Natural killer cell treated with Interleukin-12 subunit alpha and Interleukin-12 subunit beta and Interleukin-15 and Interleukin-18, amount 100 ng/mL, for 72 hours (primary cell): ENCODE measurements around the gene MND1. TPM values are rescaled to one million over a fixed set of nuclear protein-coding genes. Genes with fewer than 3 reads are reported as not detected.
A peak's percentile ranks its signal among the peaks of the same experiment; 100 is the strongest.
"Not testable (repeated sequence)": the region's sequence is repeated elsewhere in the genome, so short reads cannot be mapped to it uniquely, and the experiment has no call there.

ENCODE experiments used
- ATAC-seq, 2 donors: fragments of 150-1000 bp; cut with Tn5 transposase in 1 of 2; sonication (Bioruptor Pico), chemical (Tn5 transposase) in 1 of 2; 2 replicates each; pipeline ENCODE4 v1.10.0; 2021
- DNase-seq: peaks from one replicate; pipeline ENCODE4 v3.0.0; 2022; ENCODE audit warnings: low spot score
- H3K27ac Mint-ChIP-seq, 2 donors: 1 replicate in 1 of 2; 2 replicates in 1 of 2; pipeline ENCODE4 v1.8.0; 2022; ENCODE audit warnings: mixed read lengths in 2 of 2, mild to moderate bottlenecking in 1 of 2, moderate library complexity in 1 of 2
- H3K27me3 Mint-ChIP-seq, 2 donors: 1 replicate in 1 of 2; 2 replicates in 1 of 2; pipeline ENCODE4 v1.8.0; 2022; ENCODE audit warnings: mixed read lengths in 2 of 2
- H3K36me3 Mint-ChIP-seq: one replicate; pipeline ENCODE4 v1.8.0; 2022; ENCODE audit warnings: mixed read lengths
- H3K4me1 Mint-ChIP-seq, 2 donors: 1 replicate in 1 of 2; 2 replicates in 1 of 2; pipeline ENCODE4 v1.8.0; 2022; ENCODE audit warnings: low read depth in 2 of 2, mixed read lengths in 2 of 2, mild to moderate bottlenecking in 1 of 2
- H3K4me3 Mint-ChIP-seq: one replicate; pipeline ENCODE4 v1.8.0; 2022; ENCODE audit warnings: mixed read lengths
- H3K9me3 Mint-ChIP-seq: 2 replicates; pipeline ENCODE4 v1.8.0; 2022; ENCODE audit warnings: mixed read lengths
- total RNA-seq, 2 donors: library from RNA; stranded (reverse); gene quantifications; one replicate each; pipeline ENCODE4 v1.2.3, GENCODE V29; 2022

Gene MND1
- total RNA-seq, 2 donors from 2014 or later, result 13.5 to 18.2 TPM

GRCh38 chr4:153399358-153399757 is 54.9 kb downstream of the MND1 start:
- Mint-ChIP-seq H3K9me3 (no peaks in the 10 kb centered on the region), H3K36me3 (no peaks in the 10 kb centered on the region), H3K4me1 (no peaks in the 10 kb centered on the region), H3K27ac (no peak overlapping the region), H3K4me3 (no peak overlapping the region), H3K27me3 (no peaks in the 10 kb centered on the region)
- ATAC-seq (no peak), DNase-seq (no peak)

- no peak for DNase-seq
- Mint-ChIP-seq H3K4me1 (no peaks in the 10 kb centered on the region), H3K36me3 (peaks cover 5% of the 10 kb centered on the region), H3K27ac (no peak overlapping the region), H3K27me3 (no peaks in the 10 kb centered on the region), H3K9me3 (no peaks in the 10 kb centered on the region), H3K4me3 (no peak overlapping the region)
- no peak for ATAC-seq
Measured at GRCh38 chr4:153401501-153401900, 57.0 kb downstream of the MND1 start.

GRCh38 chr4:153402366-153402765 is 57.9 kb downstream of the MND1 start:
- Mint-ChIP-seq H3K9me3 (no peaks in the 10 kb centered on the region), H3K4me3 (no peak overlapping the region), H3K4me1 (no peaks in the 10 kb centered on the region), H3K27ac (no peak overlapping the region), H3K27me3 (no peaks in the 10 kb centered on the region), H3K36me3 (peaks cover 5% of the 10 kb centered on the region)
- no peak for ATAC-seq
- no peak for DNase-seq

- Mint-ChIP-seq H3K36me3 (peaks cover 5% of the 10 kb centered on the region), H3K9me3 (no peaks in the 10 kb centered on the region), H3K27ac (no peak overlapping the region), H3K27me3 (no peaks in the 10 kb centered on the region), H3K4me1 (no peaks in the 10 kb centered on the region), H3K4me3 (no peak overlapping the region)
- no peak for DNase-seq
- ATAC-seq, result no peak
Measured at GRCh38 chr4:153403726-153404125, 59.2 kb downstream of the MND1 start.

- no peak overlapping the region for H3K4me3 Mint-ChIP-seq
- no peaks in the 10 kb centered on the region for H3K27me3 Mint-ChIP-seq
- no peaks in the 10 kb centered on the region for H3K4me1 Mint-ChIP-seq
- no peak for ATAC-seq
- no peaks in the 10 kb centered on the region for H3K9me3 Mint-ChIP-seq
- DNase-seq, result no peak
- H3K27ac Mint-ChIP-seq, result no peak overlapping the region
- H3K36me3 Mint-ChIP-seq, result peaks cover 5% of the 10 kb centered on the region
Measured at GRCh38 chr4:153407906-153408305, 63.4 kb downstream of the MND1 start.

GRCh38 chr4:153408932-153409331 is 64.4 kb downstream of the MND1 start:
- Mint-ChIP-seq H3K27me3 (no peaks in the 10 kb centered on the region), H3K4me1 (no peaks in the 10 kb centered on the region), H3K36me3 (peaks cover 5% of the 10 kb centered on the region), H3K9me3 (no peaks in the 10 kb centered on the region), H3K27ac (no peak overlapping the region), H3K4me3 (no peak overlapping the region)
- DNase-seq (no peak), ATAC-seq (no peak)

GRCh38 chr4:153409412-153409811 is 64.9 kb downstream of the MND1 start:
- peaks cover 5% of the 10 kb centered on the region for H3K36me3 Mint-ChIP-seq
- ATAC-seq, result no peak
- H3K4me3 Mint-ChIP-seq, result no peak overlapping the region

GRCh38 chr4:153409924-153410501 is 65.5 kb downstream of the MND1 start:
- Mint-ChIP-seq H3K27me3 (no peaks in the 10 kb centered on the region), H3K27ac (no peak overlapping the region), H3K4me3 (no peak overlapping the region), H3K36me3 (peaks cover 5% of the 10 kb centered on the region), H3K4me1 (no peaks in the 10 kb centered on the region), H3K9me3 (no peaks in the 10 kb centered on the region)
- ATAC-seq, result no peak
- DNase-seq, result no peak

More at GRCh38 chr4:153409412-153409811, 64.9 kb downstream of the MND1 start:
- Mint-ChIP-seq H3K27me3 (no peaks in the 10 kb centered on the region), H3K4me1 (no peaks in the 10 kb centered on the region), H3K9me3 (no peaks in the 10 kb centered on the region), H3K27ac (no peak overlapping the region)
- DNase-seq, result no peak

GRCh38 chr4:153413842-153414241 is 69.4 kb downstream of the MND1 start:
- DNase-seq, result no peak
- Mint-ChIP-seq H3K4me3 (no peak overlapping the region), H3K27ac (no peak overlapping the region), H3K27me3 (no peaks in the 10 kb centered on the region), H3K4me1 (no peaks in the 10 kb centered on the region), H3K9me3 (no peaks in the 10 kb centered on the region), H3K36me3 (no peaks in the 10 kb centered on the region)
- no peak for ATAC-seq

- H3K36me3 Mint-ChIP-seq, H3K27ac Mint-ChIP-seq, H3K4me3 Mint-ChIP-seq, H3K9me3 Mint-ChIP-seq, ATAC-seq, H3K4me1 Mint-ChIP-seq, H3K27me3 Mint-ChIP-seq, DNase-seq: not testable (repeated sequence)
Measured at GRCh38 chr4:153416456-153416855, 72.0 kb downstream of the MND1 start.

- Mint-ChIP-seq H3K36me3 (no peaks in the 10 kb centered on the region), H3K9me3 (no peaks in the 10 kb centered on the region), H3K27ac (no peak overlapping the region), H3K27me3 (no peaks in the 10 kb centered on the region), H3K4me3 (no peak overlapping the region), H3K4me1 (peaks cover 0 to 2% of the 10 kb centered on the region in 2 donors)
- ATAC-seq, result peak in 1 of 2 donors; percentile 31
- no peak for DNase-seq
Measured at GRCh38 chr4:153418121-153418520, 73.6 kb downstream of the MND1 start.

- Mint-ChIP-seq H3K27me3 (no peaks in the 10 kb centered on the region), H3K9me3 (no peaks in the 10 kb centered on the region), H3K27ac (no peak overlapping the region), H3K4me3 (no peak overlapping the region), H3K36me3 (no peaks in the 10 kb centered on the region), H3K4me1 (peaks cover 0 to 2% of the 10 kb centered on the region in 2 donors)
- no peak for ATAC-seq
- DNase-seq, result no peak
Measured at GRCh38 chr4:153418558-153418957, 74.1 kb downstream of the MND1 start.

- H3K36me3 Mint-ChIP-seq, result no peaks in the 10 kb centered on the region
- ATAC-seq, result no peak
- peaks cover 0 to 2% of the 10 kb centered on the region in 2 donors for H3K4me1 Mint-ChIP-seq
- H3K27ac Mint-ChIP-seq, result no peak overlapping the region
- no peaks in the 10 kb centered on the region for H3K27me3 Mint-ChIP-seq
- H3K9me3 Mint-ChIP-seq, result no peaks in the 10 kb centered on the region
- H3K4me3 Mint-ChIP-seq, result no peak overlapping the region
- DNase-seq, result no peak
Measured at GRCh38 chr4:153419029-153419428, 74.5 kb downstream of the MND1 start.

- H3K27ac Mint-ChIP-seq, result no peak overlapping the region
- no peak overlapping the region for H3K4me3 Mint-ChIP-seq
- no peaks in the 10 kb centered on the region for H3K9me3 Mint-ChIP-seq
- DNase-seq, result no peak
- H3K27me3 Mint-ChIP-seq, result no peaks in the 10 kb centered on the region
- peaks cover 0 to 2% of the 10 kb centered on the region in 2 donors for H3K4me1 Mint-ChIP-seq
- H3K36me3 Mint-ChIP-seq, result no peaks in the 10 kb centered on the region
- no peak for ATAC-seq
Measured at GRCh38 chr4:153419673-153420278, 75.3 kb downstream of the MND1 start.

GRCh38 chr4:153420361-153420760 is 75.9 kb downstream of the MND1 start:
- Mint-ChIP-seq H3K4me1 (peaks cover 0 to 2% of the 10 kb centered on the region in 2 donors), H3K36me3 (no peaks in the 10 kb centered on the region), H3K27ac (no peak overlapping the region), H3K27me3 (no peaks in the 10 kb centered on the region), H3K9me3 (no peaks in the 10 kb centered on the region), H3K4me3 (no peak overlapping the region)
- ATAC-seq (no peak), DNase-seq (no peak)
